Epithelial cell of alveolus of lung (primary cell): ENCODE results near the gene OR52H1. TPM values are rescaled to one million over a fixed set of nuclear protein-coding genes. Genes with fewer than 3 reads are reported as not detected.

Source experiments
- total RNA-seq: library from RNA; depleted of rRNA; stranded (reverse); fragments of >200 nt; gene quantifications from 2 replicates; pipeline ENCODE4 v1.2.1, GENCODE V29; 2015

The OR52H1 gene
- total RNA-seq: 0.16 TPM in 1 of 2 replicates, not detected in the other

GRCh38 chr11:5548440-5548839 is at the start of gene OR52H1:
Gene OR52H1, minus strand, starts transcription at chr11:5548540. Its CDS starts 3,035 bp downstream, at chr11:5545505.

DNA sequence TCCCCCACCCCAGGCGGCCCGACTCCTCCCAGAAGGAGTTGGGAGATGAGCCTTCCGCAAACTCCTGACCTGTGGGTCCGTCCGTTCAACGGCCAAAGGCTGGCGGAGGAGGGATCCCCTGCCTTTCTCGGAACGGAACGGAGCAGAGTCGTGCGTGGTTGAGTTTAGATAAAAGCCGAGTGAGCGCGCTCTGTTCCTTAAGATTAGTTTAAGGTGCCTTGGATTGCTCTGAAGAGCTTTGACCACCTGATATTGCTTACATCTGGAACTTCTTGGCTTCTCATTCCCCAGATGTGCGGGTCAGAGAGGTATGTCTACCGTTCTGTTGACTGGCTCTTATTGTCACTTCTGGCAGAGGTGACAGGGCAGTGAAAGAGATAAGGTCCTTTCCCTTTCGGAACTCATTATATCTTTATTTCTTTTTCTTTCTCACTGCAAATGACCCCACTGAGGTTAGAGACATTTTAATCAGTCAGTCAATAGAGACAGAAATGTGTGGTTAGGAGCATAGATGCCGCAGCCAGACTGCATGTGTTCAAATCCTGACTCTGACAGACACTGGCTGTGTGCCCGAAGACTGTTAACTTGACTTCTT is 48.4 kb upstream of the OR52H1 start, which contains the start of gene TRIM6:
TSS of gene TRIM6 (plus strand) at position 31 of the 595 bp plus-strand sequence. CDS start at position 292, 261 bp downstream.

GRCh38 chr11:5580577-5580976 is 32.2 kb upstream of the OR52H1 start, which contains the start of gene OR52B6:
Gene OR52B6, plus strand, starts transcription at chr11:5580877. Its CDS starts 0 bp downstream, at chr11:5580877.

GRCh38 chr11:5516599-5516998 is 31.7 kb downstream of the OR52H1 start, which contains the start of gene UBQLNL:
Gene UBQLNL, minus strand, starts transcription at chr11:5516699. Its CDS starts 258 bp downstream, at chr11:5516441.

GRCh38 chr11:5509803-5510202 is 38.5 kb downstream of the OR52H1 start, which contains the start of gene UBQLN3:
Gene UBQLN3, minus strand, starts transcription at chr11:5509957. Its CDS starts 399 bp downstream, at chr11:5509558.

Other genes with a start within 250 kb of the OR52H1 start
- not detected in 2 replicates for gene OR51B4, start 246.6 kb downstream of the OR52H1 start, total RNA-seq
- gene OR51B2, start 224.2 kb downstream of the OR52H1 start, total RNA-seq: not detected in 2 replicates
- gene OR51B5, start 205.0 kb downstream of the OR52H1 start, total RNA-seq: not detected in 2 replicates
- not detected in 2 replicates for gene OR51B6, start 197.0 kb downstream of the OR52H1 start, total RNA-seq
- gene OR51M1, start 164.7 kb downstream of the OR52H1 start, total RNA-seq: not detected in 2 replicates
- gene OR51Q1, start 126.4 kb downstream of the OR52H1 start, total RNA-seq: not detected in 2 replicates
- not detected in 2 replicates for gene OR51I1, start 107.0 kb downstream of the OR52H1 start, total RNA-seq
- not detected in 2 replicates for gene OR51I2, start 99.2 kb downstream of the OR52H1 start, total RNA-seq
- gene OR52D1, start 59.9 kb downstream of the OR52H1 start, total RNA-seq: not detected in 2 replicates
- under 0.01 and 0.08 TPM in 2 replicates for gene UBQLN3, start 38.6 kb downstream of the OR52H1 start, total RNA-seq
- 0.13 and 0.40 TPM in 2 replicates for gene UBQLNL, start 31.8 kb downstream of the OR52H1 start, total RNA-seq
- not detected in 2 replicates for gene OR52B6, start 32.3 kb upstream of the OR52H1 start, total RNA-seq
- gene TRIM6, start 48.1 kb upstream of the OR52H1 start, total RNA-seq: 2.6 and 5.6 TPM in 2 replicates
- gene TRIM34, start 76.5 kb upstream of the OR52H1 start, total RNA-seq: 8.0 and 10.4 TPM in 2 replicates
- 28.4 and 30.4 TPM in 2 replicates for gene TRIM5, start 136.5 kb upstream of the OR52H1 start, total RNA-seq
- gene TRIM22, start 141.2 kb upstream of the OR52H1 start, total RNA-seq: 9.3 and 28.7 TPM in 2 replicates
- gene OR56B1, start 187.9 kb upstream of the OR52H1 start, total RNA-seq: not detected in 2 replicates
- not detected in 2 replicates for gene OR52N4, start 205.7 kb upstream of the OR52H1 start, total RNA-seq
- gene OR52N5, start 234.8 kb upstream of the OR52H1 start, total RNA-seq: not detected in 2 replicates
- not detected in 2 replicates for gene OR52N1, start 242.7 kb upstream of the OR52H1 start, total RNA-seq